SK-N-SH (cell line): ENCODE measurements around the gene OPHN1. TPM values are rescaled to one million over a fixed set of nuclear protein-coding genes. Genes with fewer than 3 reads are reported as not detected.

Source experiments
- CTCF ChIA-PET: fragments of 300-600, 350-600 bp; formaldehyde crosslinking; extraction: SDS; loops from one replicate; lab custom pipeline; 2021; lab: Yijun Ruan, JAX
- POLR2A ChIA-PET: fragments of 350-600 bp; sonication (Branson Sonifier 250); formaldehyde crosslinking; extraction: SDS; loops from one replicate; lab custom pipeline; 2020; ENCODE audit warnings: antibody characterized with exemption, inconsistent platforms; lab: Yijun Ruan, JAX
- DNase-seq: peaks from one replicate; pipeline ENCODE4 v3.0.0; 2012
- H2AFZ ChIP-seq: fragments of 200-600 bp; sonication (generic); 2 replicates; pipeline ENCODE4 v1.8.1; 2016; ENCODE audit warnings: antibody characterized with exemption, mild to moderate bottlenecking, low read depth
- H3F3A ChIP-seq: fragments of 200-600 bp; sonication (generic); replicated peaks from 2 replicates; pipeline ENCODE3; 2016; ENCODE audit warnings: antibody characterized with exemption, mild to moderate bottlenecking; ENCODE audit not compliant: insufficient read depth
- H3K27ac ChIP-seq, 2 experiments: fragments of 200-500 bp in 1 of 2; fragments of 200-600 bp in 1 of 2; sonication (Bioruptor generic) in 1 of 2; sonication (generic), shearing (Covaris generic) in 1 of 2; 2 replicates each; pipeline versions ENCODE4 v1.5.1 to v1.6.1; 2014 to 2016; ENCODE audit warnings: low read depth in 2 of 2, inconsistent platforms in 1 of 2, low read length in 1 of 2, mild to moderate bottlenecking in 1 of 2, mixed read lengths in 1 of 2
- H3K27me3 ChIP-seq: fragments of 200-600 bp; sonication (generic), shearing (Covaris generic); 2 replicates; pipeline ENCODE4 v1.6.1; 2016; ENCODE audit warnings: mixed run types; ENCODE audit not compliant: insufficient read depth
- H3K36me3 ChIP-seq, 2 experiments: fragments of 200-500 bp in 1 of 2; fragments of 200-600 bp in 1 of 2; sonication (Bioruptor generic) in 1 of 2; sonication (generic) in 1 of 2; replicated peaks in 1 of 2; 2 replicates each; pipeline versions ENCODE3 to v1.5.1; 2014 to 2016; ENCODE audit warnings: low read length in 1 of 2, mild to moderate bottlenecking in 1 of 2; ENCODE audit not compliant: insufficient read depth in 2 of 2, control insufficient read depth in 1 of 2
- H3K4me1 ChIP-seq, 2 experiments: fragments of 200-500 bp in 1 of 2; fragments of 200-600 bp in 1 of 2; sonication (Bioruptor generic) in 1 of 2; sonication (generic), shearing (Covaris generic) in 1 of 2; 2 replicates each; pipeline versions ENCODE4 v1.5.1 to v1.6.1; 2014 to 2016; ENCODE audit warnings: low read depth in 1 of 2, low read length in 1 of 2, mixed run types in 1 of 2; ENCODE audit not compliant: insufficient read depth in 2 of 2, control insufficient read depth in 1 of 2
- H3K4me2 ChIP-seq: fragments of 200-600 bp; sonication (generic), shearing (Covaris generic); 2 replicates; pipeline ENCODE4 v1.6.1; 2017; ENCODE audit warnings: mixed run types
- H3K4me3 ChIP-seq, 2 experiments: fragments of 200-500 bp in 1 of 2; fragments of 200-600 bp in 1 of 2; sonication (Bioruptor generic) in 1 of 2; sonication (generic), shearing (Covaris generic) in 1 of 2; 2 replicates each; pipeline versions ENCODE4 v1.5.1 to v1.8.1; 2014 to 2016; ENCODE audit warnings: low read depth in 2 of 2, inconsistent platforms in 1 of 2, low read length in 1 of 2, mild to moderate bottlenecking in 1 of 2, mixed read lengths in 1 of 2, moderate library complexity in 1 of 2
- H3K79me2 ChIP-seq: fragments of 200-600 bp; sonication (generic); 2 replicates; pipeline ENCODE4 v1.8.1; 2017; ENCODE audit warnings: mild to moderate bottlenecking; ENCODE audit not compliant: insufficient read depth
- H3K9ac ChIP-seq: fragments of 200-600 bp; sonication (generic); 2 replicates; pipeline ENCODE4 v1.6.1; 2017; ENCODE audit warnings: mixed run types
- H3K9me2 ChIP-seq: fragments of 200-600 bp; sonication (generic); 2 replicates; pipeline ENCODE4 v1.6.1; 2017; ENCODE audit warnings: mixed run types
- H3K9me3 ChIP-seq: fragments of 200-600 bp; sonication (generic); 2 replicates; pipeline ENCODE4 v1.6.1; 2017; ENCODE audit warnings: mixed run types, mild to moderate bottlenecking, moderate library complexity
- H4K20me1 ChIP-seq: fragments of 200-600 bp; sonication (generic); 2 replicates; pipeline ENCODE4 v1.6.1; 2017; ENCODE audit warnings: mild to moderate bottlenecking, mixed run types; ENCODE audit not compliant: insufficient read depth
- CHD2 ChIP-seq: fragments of 150-350 bp; IDR thresholded peaks from 2 replicates; pipeline ENCODE4 v1.6.1; 2018; ENCODE audit warnings: low read length; ENCODE audit not compliant: partially characterized antibody
- FOSL2 ChIP-seq: IDR thresholded peaks from 2 replicates; pipeline ENCODE4 v1.4.0; 2012; ENCODE audit warnings: low read depth, mild to moderate bottlenecking, moderate library complexity, borderline replicate concordance
- FOXM1 ChIP-seq: IDR thresholded peaks from 2 replicates; pipeline ENCODE4 v1.4.0; 2012; ENCODE audit warnings: low read depth, mild to moderate bottlenecking
- GABPA ChIP-seq: IDR thresholded peaks from 2 replicates; pipeline ENCODE4 v1.4.0; 2012; ENCODE audit warnings: low read depth, mild to moderate bottlenecking
- GATA2 ChIP-seq: sonication (generic); formaldehyde crosslinking; IDR thresholded peaks from 2 replicates; pipeline ENCODE4 v1.5.0; 2020; ENCODE audit warnings: mild to moderate bottlenecking, missing genetic modification reagents
- MXI1 ChIP-seq: IDR thresholded peaks from 2 replicates; pipeline ENCODE4 v1.6.1; 2012; ENCODE audit warnings: mild to moderate bottlenecking, low read depth, low read length, improper control_type of control experiment
- POLR2AphosphoS5 ChIP-seq: IDR thresholded peaks from 2 replicates; pipeline ENCODE4 v1.6.1; 2012; ENCODE audit warnings: low read depth, low read length
- SMC3 ChIP-seq: IDR thresholded peaks from 2 replicates; pipeline ENCODE4 v1.6.1; 2012; ENCODE audit warnings: low read depth, low read length, improper control_type of control experiment
- TCF12 ChIP-seq: IDR thresholded peaks from 2 replicates; pipeline ENCODE4 v1.4.0; 2012
- WGBS: methylation state at CpG from one replicate; pipeline ENCODE4 v1.1.6; 2017; ENCODE audit warnings: low lambda C conversion rate; 5-methylcytosine and 5-hydroxymethylcytosine counted together
- polyA plus RNA-seq, 3 experiments: library from polyadenylated mRNA; depleted of rRNA; stranded (reverse); fragments of >200 nt; gene quantifications; 2 replicates each; pipeline ENCODE4 v1.2.3, GENCODE V29; 2012
- TF ChIP-seq, protein P1 (sequence below): fragments of 150-350 bp; IDR thresholded peaks from 2 replicates; pipeline ENCODE4 v1.6.1; 2016; ENCODE audit warnings: mild to moderate bottlenecking, low read depth, low read length
- TF ChIP-seq, protein P2 (sequence below): IDR thresholded peaks from 2 replicates; pipeline ENCODE4 v1.6.1; 2012; ENCODE audit warnings: mild to moderate bottlenecking, low read depth, low read length, moderate library complexity
- TF ChIP-seq, protein P3 (sequence below): fragments of 150-350 bp; IDR thresholded peaks from 2 replicates; pipeline ENCODE4 v1.6.1; 2017; ENCODE audit warnings: antibody characterized with exemption, low read length, low read depth, borderline replicate concordance

The OPHN1 gene
- polyA plus RNA-seq, 1 of the 3 experiments (the other 2 are of a cell fraction), result 1.7 TPM

DNA sequence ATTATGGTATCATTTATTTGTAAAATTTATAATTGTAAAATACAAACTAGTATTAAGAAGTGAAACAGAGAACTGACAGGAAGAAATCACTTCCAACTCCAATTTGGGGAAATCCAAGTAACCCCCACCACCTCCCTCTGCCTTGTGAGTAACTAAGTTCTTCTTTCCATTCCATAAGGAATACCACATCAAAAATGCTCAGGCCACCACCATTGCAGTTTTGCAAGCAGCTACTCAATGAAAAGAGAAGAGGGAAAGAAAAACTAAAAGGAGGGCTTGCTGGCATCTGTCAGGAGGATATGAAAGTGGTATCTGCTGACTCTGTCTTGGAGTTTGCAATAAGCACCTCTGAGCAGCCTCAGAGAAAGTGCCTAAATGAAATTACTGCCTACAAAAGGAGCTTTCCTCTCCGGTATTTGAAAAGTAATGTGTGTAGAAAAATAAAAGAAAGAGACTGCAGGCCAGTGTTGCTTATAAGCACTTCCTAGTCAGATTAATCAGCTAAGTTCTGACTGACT lies 228.7 kb downstream of the OPHN1 start:
- Histone ChIP-seq H3K27me3 (no peaks in the 10 kb centered on the region; the same call in 1 of the 2 replicates), H2AFZ (no peak overlapping the region), H3K36me3 (no peaks in the 10 kb centered on the region), H3K9me2 (no peaks in the 10 kb centered on the region), H3K27ac (no peak overlapping the region), H3K4me1 (no peaks in the 10 kb centered on the region), H3K9ac (no peak overlapping the region), H3K4me2 (no peak overlapping the region), H3K4me3 (no peak overlapping the region), H3K9me3 (no peaks in the 10 kb centered on the region), H3K79me2 (no peaks in the 10 kb centered on the region), H4K20me1 (no peaks in the 10 kb centered on the region), H3F3A (no peaks in the 10 kb centered on the region)
- 50% methylated on average over 1 of the region's 1 CpG for WGBS
- no peak for DNase-seq
- TF ChIP-seq MXI1 (no peak), SMC3 (no peak), FOSL2 (no peak), TCF12 (no peak), FOXM1 (no peak), GABPA (no peak), CHD2 (no peak), GATA2 (CRISPR knock-in tag) (no peak)
- TF ChIP-seq, protein P1, sequence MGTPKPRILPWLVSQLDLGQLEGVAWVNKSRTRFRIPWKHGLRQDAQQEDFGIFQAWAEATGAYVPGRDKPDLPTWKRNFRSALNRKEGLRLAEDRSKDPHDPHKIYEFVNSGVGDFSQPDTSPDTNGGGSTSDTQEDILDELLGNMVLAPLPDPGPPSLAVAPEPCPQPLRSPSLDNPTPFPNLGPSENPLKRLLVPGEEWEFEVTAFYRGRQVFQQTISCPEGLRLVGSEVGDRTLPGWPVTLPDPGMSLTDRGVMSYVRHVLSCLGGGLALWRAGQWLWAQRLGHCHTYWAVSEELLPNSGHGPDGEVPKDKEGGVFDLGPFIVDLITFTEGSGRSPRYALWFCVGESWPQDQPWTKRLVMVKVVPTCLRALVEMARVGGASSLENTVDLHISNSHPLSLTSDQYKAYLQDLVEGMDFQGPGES, result no peak
- TF ChIP-seq, protein P2, sequence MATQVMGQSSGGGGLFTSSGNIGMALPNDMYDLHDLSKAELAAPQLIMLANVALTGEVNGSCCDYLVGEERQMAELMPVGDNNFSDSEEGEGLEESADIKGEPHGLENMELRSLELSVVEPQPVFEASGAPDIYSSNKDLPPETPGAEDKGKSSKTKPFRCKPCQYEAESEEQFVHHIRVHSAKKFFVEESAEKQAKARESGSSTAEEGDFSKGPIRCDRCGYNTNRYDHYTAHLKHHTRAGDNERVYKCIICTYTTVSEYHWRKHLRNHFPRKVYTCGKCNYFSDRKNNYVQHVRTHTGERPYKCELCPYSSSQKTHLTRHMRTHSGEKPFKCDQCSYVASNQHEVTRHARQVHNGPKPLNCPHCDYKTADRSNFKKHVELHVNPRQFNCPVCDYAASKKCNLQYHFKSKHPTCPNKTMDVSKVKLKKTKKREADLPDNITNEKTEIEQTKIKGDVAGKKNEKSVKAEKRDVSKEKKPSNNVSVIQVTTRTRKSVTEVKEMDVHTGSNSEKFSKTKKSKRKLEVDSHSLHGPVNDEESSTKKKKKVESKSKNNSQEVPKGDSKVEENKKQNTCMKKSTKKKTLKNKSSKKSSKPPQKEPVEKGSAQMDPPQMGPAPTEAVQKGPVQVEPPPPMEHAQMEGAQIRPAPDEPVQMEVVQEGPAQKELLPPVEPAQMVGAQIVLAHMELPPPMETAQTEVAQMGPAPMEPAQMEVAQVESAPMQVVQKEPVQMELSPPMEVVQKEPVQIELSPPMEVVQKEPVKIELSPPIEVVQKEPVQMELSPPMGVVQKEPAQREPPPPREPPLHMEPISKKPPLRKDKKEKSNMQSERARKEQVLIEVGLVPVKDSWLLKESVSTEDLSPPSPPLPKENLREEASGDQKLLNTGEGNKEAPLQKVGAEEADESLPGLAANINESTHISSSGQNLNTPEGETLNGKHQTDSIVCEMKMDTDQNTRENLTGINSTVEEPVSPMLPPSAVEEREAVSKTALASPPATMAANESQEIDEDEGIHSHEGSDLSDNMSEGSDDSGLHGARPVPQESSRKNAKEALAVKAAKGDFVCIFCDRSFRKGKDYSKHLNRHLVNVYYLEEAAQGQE, result no peak
- TF ChIP-seq, protein P3, sequence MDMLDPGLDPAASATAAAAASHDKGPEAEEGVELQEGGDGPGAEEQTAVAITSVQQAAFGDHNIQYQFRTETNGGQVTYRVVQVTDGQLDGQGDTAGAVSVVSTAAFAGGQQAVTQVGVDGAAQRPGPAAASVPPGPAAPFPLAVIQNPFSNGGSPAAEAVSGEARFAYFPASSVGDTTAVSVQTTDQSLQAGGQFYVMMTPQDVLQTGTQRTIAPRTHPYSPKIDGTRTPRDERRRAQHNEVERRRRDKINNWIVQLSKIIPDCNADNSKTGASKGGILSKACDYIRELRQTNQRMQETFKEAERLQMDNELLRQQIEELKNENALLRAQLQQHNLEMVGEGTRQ, result no peak
- POLR2A ChIA-PET, result no interaction called here
- CTCF ChIA-PET, result interaction anchor here (1.2 to 2.4 kb wide), 3 partner anchors 8 to 21 kb away, joined by 3 to 8 read pairs (median 5); no protein-coding TSS in a partner anchor

DNA sequence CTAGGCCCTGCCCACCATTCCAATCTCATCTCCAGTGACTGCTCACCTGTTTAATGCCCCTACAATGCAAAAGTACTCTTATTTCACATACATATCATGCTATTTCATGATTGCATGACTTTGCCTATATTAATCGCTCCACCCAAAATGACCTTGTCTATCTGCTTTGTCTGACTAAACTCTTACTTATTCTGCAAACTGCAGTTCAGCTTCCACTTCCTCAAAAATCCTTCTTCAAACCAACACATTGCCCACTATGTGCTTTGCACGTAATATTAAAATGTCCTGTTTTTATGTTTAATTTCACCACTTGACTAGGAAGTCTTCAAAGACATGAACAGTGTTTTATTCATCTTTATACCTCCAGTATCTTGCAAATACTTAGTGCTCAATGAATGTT lies 229.6 kb downstream of the OPHN1 start:
- Histone ChIP-seq H3K9me2 (no peaks in the 10 kb centered on the region), H3K27me3 (no peaks in the 10 kb centered on the region; the same call in 1 of the 2 replicates), H3K79me2 (no peaks in the 10 kb centered on the region), H3K9ac (no peak overlapping the region), H3K4me3 (no peak overlapping the region), H3K27ac (no peak overlapping the region), H4K20me1 (no peaks in the 10 kb centered on the region), H3K36me3 (no peaks in the 10 kb centered on the region), H3F3A (no peaks in the 10 kb centered on the region), H3K4me1 (no peaks in the 10 kb centered on the region), H2AFZ (no peak overlapping the region), H3K9me3 (no peaks in the 10 kb centered on the region), H3K4me2 (no peak overlapping the region)
- WGBS, result 36% methylated on average over 2 of the region's 2 CpGs
- POLR2A ChIA-PET, result no interaction called here
- TF ChIP-seq POLR2AphosphoS5, result no peak
- TF ChIP-seq MXI1, result no peak
- DNase-seq, result no peak
- CTCF ChIA-PET, result no interaction called here
